GM10847 (cell line): ENCODE measurements around the gene SEMG2.

Source experiments
- POLR2A ChIP-seq: IDR thresholded peaks from 2 replicates; pipeline ENCODE4 v1.6.1; 2011; ENCODE audit not compliant: insufficient read length; ENCODE audit errors: extremely low read depth

Gene SEMG2

GRCh38 chr20:45254383-45255262 is 33.5 kb downstream of the SEMG2 start, which contains the start of gene SLPI:
Gene SLPI (minus strand): TSS chr20:45254564. CDS start chr20:45254543, 21 bp downstream.
- no peak for TF ChIP-seq POLR2A

- TF ChIP-seq POLR2A: no peak
Observed at GRCh38 chr20:45257161-45257560, 36.0 kb downstream of the SEMG2 start.

- no peak for TF ChIP-seq POLR2A
Observed at GRCh38 chr20:45257711-45258110, 36.5 kb downstream of the SEMG2 start.

GRCh38 chr20:45258259-45258658 is 37.1 kb downstream of the SEMG2 start:
- TF ChIP-seq POLR2A: no peak

GRCh38 chr20:45258664-45259063 is 37.5 kb downstream of the SEMG2 start:
- no peak for TF ChIP-seq POLR2A

- no peak for TF ChIP-seq POLR2A
Observed at GRCh38 chr20:45263556-45264266, 42.5 kb downstream of the SEMG2 start.

- no peak for TF ChIP-seq POLR2A
Observed at GRCh38 chr20:45266977-45267376, 45.8 kb downstream of the SEMG2 start.

- no peak for TF ChIP-seq POLR2A
Observed at GRCh38 chr20:45268531-45268930, 47.4 kb downstream of the SEMG2 start.

- no peak for TF ChIP-seq POLR2A
Observed at GRCh38 chr20:45269056-45269455, 47.9 kb downstream of the SEMG2 start.

GRCh38 chr20:45269754-45270270 is 48.6 kb downstream of the SEMG2 start:
- TF ChIP-seq POLR2A: no peak
